SKM-1 treated with dmso at 0.1 percent for 144 hours (cell line): ENCODE data around the gene SSTR1.

Experiments
- DNase-seq: peaks from one replicate; lab custom pipeline; 2025; ENCODE audit not compliant: unreplicated experiment; lab: John Stamatoyannopoulos, UW

The SSTR1 gene

GRCh38 chr14:38233218-38233617 lies 25.5 kb downstream of the SSTR1 start:
- DNase-seq: no peak

- no peak for DNase-seq
Observed at GRCh38 chr14:38238332-38238731, 30.6 kb downstream of the SSTR1 start.

- DNase-seq: no peak
Observed at GRCh38 chr14:38238878-38239277, 31.2 kb downstream of the SSTR1 start.

GRCh38 chr14:38243696-38244240 lies 36.1 kb downstream of the SSTR1 start:
- DNase-seq: no peak

- DNase-seq: no peak
Observed at GRCh38 chr14:38248321-38249028, 40.8 kb downstream of the SSTR1 start.

- no peak for DNase-seq
Observed at GRCh38 chr14:38250331-38250730, 42.6 kb downstream of the SSTR1 start.

- no peak for DNase-seq
Observed at GRCh38 chr14:38252066-38252710, 44.5 kb downstream of the SSTR1 start.

- DNase-seq: no peak
Observed at GRCh38 chr14:38253676-38254075, 46.0 kb downstream of the SSTR1 start.

GRCh38 chr14:38254571-38255407 lies 47.1 kb downstream of the SSTR1 start:
- DNase-seq: no peak

GRCh38 chr14:38255408-38255672 lies 47.6 kb downstream of the SSTR1 start:
- no peak for DNase-seq

- DNase-seq: no peak
Observed at GRCh38 chr14:38255673-38256532, 48.2 kb downstream of the SSTR1 start, which contains the start of gene CLEC14A. Gene CLEC14A, minus strand, starts transcription at chr14:38256093. Its CDS starts 71 bp downstream, at chr14:38256022.

GRCh38 chr14:38256533-38256840 lies 48.8 kb downstream of the SSTR1 start:
- DNase-seq: no peak

GRCh38 chr14:38257507-38257906 lies 49.8 kb downstream of the SSTR1 start:
- no peak for DNase-seq

- DNase-seq: no peak
Observed at GRCh38 chr14:38261620-38262019, 53.9 kb downstream of the SSTR1 start.
